Measurements from ENCODE around the gene TMCC1. TPM values are rescaled to one million over a fixed set of nuclear protein-coding genes. Genes with fewer than 3 reads are reported as not detected.
"Not testable (repeated sequence)": the region's sequence is repeated elsewhere in the genome, so short reads cannot be mapped to it uniquely, and the experiment has no call there.

The TMCC1 gene
- total and polyA plus RNA-seq, 7 experiments from 2014 or later: 2.6 to 39.4 (median 35.5) TPM

DNA sequence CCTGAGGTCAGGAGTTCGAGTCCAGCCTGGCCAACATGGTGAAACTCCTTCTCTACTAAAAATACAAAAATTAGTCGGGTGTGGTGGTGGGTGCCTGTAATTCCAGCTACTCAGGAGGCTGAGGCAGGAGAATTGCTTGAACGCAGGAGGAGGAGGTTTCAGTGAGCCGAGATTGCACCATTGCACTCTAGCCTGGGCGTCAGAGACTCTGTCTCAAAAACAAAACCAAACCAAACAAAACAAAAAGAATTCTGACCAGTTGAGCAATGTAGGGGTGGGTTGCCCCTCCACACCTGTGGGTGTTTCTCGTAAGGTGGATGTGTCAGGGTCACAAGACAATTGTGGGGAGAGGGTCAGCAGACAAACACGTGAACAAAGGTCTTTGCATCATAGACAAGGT lies 252.5 kb downstream of the TMCC1 start:
- H3K4me3 Mint-ChIP-seq; H3K36me3 Mint-ChIP-seq; POLR2A ChIA-PET; ATAC-seq; H3K27me3 ChIP-seq (ENCODE audit: control insufficient read depth in 2 of 2, insufficient read depth in 2 of 2, low read length in 2 of 2); H3K4me1 Mint-ChIP-seq; H3K4me3 ChIP-seq (ENCODE audit: low read length); CTCF ChIA-PET; H3K9me3 ChIP-seq (ENCODE audit: control insufficient read depth in 2 of 3, low read length in 3 of 3); H3K36me3 ChIP-seq (ENCODE audit: control insufficient read depth in 2 of 3, insufficient read depth in 3 of 3, low read length in 3 of 3); intact Hi-C loops (cut with micrococcal nuclease); H3K9me3 Mint-ChIP-seq; H3K27ac ChIP-seq (ENCODE audit: low read depth, low read length); H3K4me1 ChIP-seq (ENCODE audit: control insufficient read depth in 2 of 2, insufficient read depth in 2 of 2, low read length in 2 of 2); H3K27ac Mint-ChIP-seq; DNase-seq: not testable (repeated sequence)
- H3K27me3 Mint-ChIP-seq: peaks cover 0 to 15% (median 0%) of the 10 kb centered on the region in 5 donors

DNA sequence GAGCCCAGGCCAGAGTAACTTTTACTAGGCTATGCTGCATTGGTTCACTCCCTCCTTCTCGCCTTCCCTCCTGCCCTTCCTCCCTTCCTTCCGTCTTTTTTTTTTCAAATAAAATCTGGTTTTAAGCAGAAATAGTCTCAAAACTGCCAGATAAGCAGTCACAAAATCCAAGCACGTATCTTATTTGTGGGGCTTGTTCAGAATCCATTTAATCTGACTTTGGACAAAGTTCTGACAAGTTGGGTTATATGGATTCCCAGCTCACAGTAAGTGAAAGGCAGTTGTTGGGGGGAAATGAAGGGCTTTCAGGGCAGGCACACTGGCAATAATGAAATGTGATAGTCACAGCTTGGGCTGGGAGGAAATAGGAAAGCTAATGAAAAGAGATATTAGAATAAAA lies 255.0 kb downstream of the TMCC1 start:
- no peak overlapping the region for H3K4me3 ChIP-seq (ENCODE audit: low read length)
- no peak for DNase-seq
- H3K4me3 Mint-ChIP-seq: no peak overlapping the region
- no peaks in the 10 kb centered on the region for H3K4me1 Mint-ChIP-seq
- H3K9me3 ChIP-seq (ENCODE audit: control insufficient read depth in 2 of 3, low read length in 3 of 3): no peaks in the 10 kb centered on the region
- H3K27me3 ChIP-seq (ENCODE audit: control insufficient read depth in 2 of 2, insufficient read depth in 2 of 2, low read length in 2 of 2): no peaks in the 10 kb centered on the region
- no peaks in the 10 kb centered on the region for H3K36me3 Mint-ChIP-seq
- no peaks in the 10 kb centered on the region for H3K4me1 ChIP-seq (ENCODE audit: control insufficient read depth in 2 of 2, insufficient read depth in 2 of 2, low read length in 2 of 2)
- intact Hi-C loops (cut with micrococcal nuclease): no loop called here
- ChIA-PET POLR2A (no interaction called here), CTCF (interaction anchor here (0.7 kb wide), 1 partner anchor 9 kb away, joined by 4 read pairs; no protein-coding TSS in a partner anchor)
- H3K9me3 Mint-ChIP-seq: peaks cover 0 to 6% (median 0%) of the 10 kb centered on the region in 11 donors
- peaks cover 0 to 15% (median 0%) of the 10 kb centered on the region in 5 donors for H3K27me3 Mint-ChIP-seq
- no peaks in the 10 kb centered on the region for H3K36me3 ChIP-seq (ENCODE audit: control insufficient read depth in 2 of 3, insufficient read depth in 3 of 3, low read length in 3 of 3)
- peak overlapping the region in 1 of 9 donors; percentile 32 for H3K27ac Mint-ChIP-seq
- no peak overlapping the region for H3K27ac ChIP-seq (ENCODE audit: low read depth, low read length)
- ATAC-seq: no peak

DNA sequence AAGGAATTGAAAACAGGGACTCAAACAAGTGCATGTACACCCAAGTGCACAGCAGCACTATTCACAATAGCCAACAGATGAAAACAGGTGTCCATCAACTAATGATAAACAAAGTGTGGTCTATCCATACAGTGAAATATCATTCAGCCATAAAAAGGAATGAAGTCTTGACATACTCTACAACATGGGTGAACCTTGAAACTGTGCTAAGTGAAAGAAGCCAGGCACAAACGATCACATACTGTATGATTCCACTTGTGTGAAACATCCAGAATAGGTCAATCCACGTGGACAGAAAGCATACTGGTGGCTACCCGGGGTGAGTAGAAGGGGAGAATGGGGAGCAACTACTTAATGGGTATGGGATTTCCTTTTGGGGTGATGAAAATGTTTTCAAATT lies 257.4 kb downstream of the TMCC1 start:
- Histone ChIP-seq H3K27ac (ENCODE audit: low read depth, low read length) (no peak overlapping the region), H3K27me3 (ENCODE audit: control insufficient read depth in 2 of 2, insufficient read depth in 2 of 2, low read length in 2 of 2) (no peaks in the 10 kb centered on the region), H3K36me3 (ENCODE audit: control insufficient read depth in 2 of 3, insufficient read depth in 3 of 3, low read length in 3 of 3) (no peaks in the 10 kb centered on the region), H3K4me1 (ENCODE audit: control insufficient read depth in 2 of 2, insufficient read depth in 2 of 2, low read length in 2 of 2) (no peaks in the 10 kb centered on the region), H3K9me3 (ENCODE audit: control insufficient read depth in 2 of 3, low read length in 3 of 3) (no peaks in the 10 kb centered on the region), H3K4me3 (ENCODE audit: low read length) (no peak overlapping the region)
- Mint-ChIP-seq H3K36me3 (no peaks in the 10 kb centered on the region), H3K9me3 (peaks cover 0 to 6% (median 0%) of the 10 kb centered on the region in 11 donors), H3K4me1 (no peaks in the 10 kb centered on the region), H3K27me3 (peaks cover 0 to 11% (median 2%) of the 10 kb centered on the region in 5 donors), H3K4me3 (no peak overlapping the region), H3K27ac (no peak overlapping the region)
- ChIA-PET POLR2A (no interaction called here), CTCF (no interaction called here)
- no peak for DNase-seq
- intact Hi-C loops (cut with micrococcal nuclease): no loop called here
- ATAC-seq: no peak

DNA sequence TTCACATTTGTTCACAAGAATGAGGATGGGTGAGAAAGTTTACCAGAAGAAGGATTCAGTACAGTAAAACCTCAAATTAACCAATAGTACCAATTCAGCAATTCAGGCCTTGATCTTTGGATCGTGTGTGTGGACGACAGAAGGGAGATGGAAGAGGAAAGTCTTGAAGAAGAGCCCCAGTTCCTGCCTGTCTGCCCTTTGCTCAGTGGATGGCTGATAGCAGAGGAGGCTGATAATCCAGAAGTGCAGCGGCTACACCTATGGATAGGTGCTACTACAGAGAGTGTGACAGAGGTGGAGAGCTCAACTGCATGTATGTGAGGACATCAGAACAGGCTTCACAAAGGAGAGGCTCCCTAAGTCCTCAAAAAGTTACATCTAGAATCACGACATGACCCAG lies 257.9 kb downstream of the TMCC1 start:
- POLR2A ChIA-PET: no interaction called here
- intact Hi-C loops (cut with micrococcal nuclease): no loop called here

DNA sequence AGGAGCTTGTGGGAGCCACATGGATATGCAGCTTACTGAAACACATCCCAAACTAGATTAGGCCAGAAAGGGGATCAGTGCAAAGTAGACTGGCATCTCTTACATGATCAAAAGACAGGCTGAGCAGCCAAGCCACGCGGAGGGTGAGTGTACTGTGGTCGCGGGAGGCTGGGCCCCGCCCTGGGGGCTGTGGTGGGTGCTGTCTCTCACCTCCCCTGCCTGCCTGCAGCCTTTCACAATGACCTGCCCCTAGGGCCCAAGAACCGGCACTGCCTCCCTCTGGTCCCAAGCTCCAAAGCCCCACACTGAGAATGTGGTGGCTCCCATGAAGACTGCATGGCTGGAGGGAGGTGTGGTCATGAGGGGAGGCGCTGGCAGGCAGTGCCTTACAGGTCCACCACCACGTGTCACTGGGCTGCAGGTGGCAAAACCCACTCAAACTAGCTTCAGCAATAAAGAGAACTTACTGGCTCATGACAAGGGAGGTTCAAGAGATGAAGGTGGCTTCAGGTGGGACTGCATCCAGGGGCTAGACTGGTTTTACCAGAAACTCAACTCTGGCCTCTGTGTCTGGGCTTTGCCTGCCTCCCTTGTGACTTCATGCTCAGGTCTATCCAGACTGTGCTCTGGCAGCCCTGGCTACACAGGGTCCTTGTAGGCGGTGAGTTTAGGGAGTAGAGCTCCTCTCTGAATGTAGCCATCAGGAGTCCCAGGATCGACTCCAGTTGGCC lies 259.6 kb downstream of the TMCC1 start:
- Histone ChIP-seq H3K4me3 (ENCODE audit: low read length) (no peak overlapping the region), H3K27ac (ENCODE audit: low read depth, low read length) (no peak overlapping the region), H3K9me3 (ENCODE audit: control insufficient read depth in 2 of 3, low read length in 3 of 3) (no peaks in the 10 kb centered on the region), H3K4me1 (ENCODE audit: control insufficient read depth in 2 of 2, insufficient read depth in 2 of 2, low read length in 2 of 2) (no peaks in the 10 kb centered on the region), H3K36me3 (ENCODE audit: control insufficient read depth in 2 of 3, insufficient read depth in 3 of 3, low read length in 3 of 3) (no peaks in the 10 kb centered on the region), H3K27me3 (ENCODE audit: control insufficient read depth in 2 of 2, insufficient read depth in 2 of 2, low read length in 2 of 2) (no peaks in the 10 kb centered on the region)
- DNase-seq: no peak
- no peak overlapping the region for H3K4me3 Mint-ChIP-seq
- ATAC-seq: peak; percentile 40
- H3K9me3 Mint-ChIP-seq: peaks cover 0 to 6% (median 0%) of the 10 kb centered on the region in 11 donors
- peaks cover 0 to 11% (median 2%) of the 10 kb centered on the region in 5 donors for H3K27me3 Mint-ChIP-seq
- H3K36me3 Mint-ChIP-seq: no peaks in the 10 kb centered on the region
- H3K27ac Mint-ChIP-seq: peak overlapping the region in 1 of 9 donors; percentile 16
- CTCF ChIA-PET: no interaction called here
- H3K4me1 Mint-ChIP-seq: no peaks in the 10 kb centered on the region
- intact Hi-C loops (cut with micrococcal nuclease): no loop called here
- POLR2A ChIA-PET: no interaction called here

More for the DNA sequence above, 257.9 kb downstream of the TMCC1 start:
- Histone ChIP-seq H3K27ac (ENCODE audit: low read depth, low read length) (no peak overlapping the region), H3K4me1 (ENCODE audit: control insufficient read depth in 2 of 2, insufficient read depth in 2 of 2, low read length in 2 of 2) (no peaks in the 10 kb centered on the region), H3K36me3 (ENCODE audit: control insufficient read depth in 2 of 3, insufficient read depth in 3 of 3, low read length in 3 of 3) (no peaks in the 10 kb centered on the region), H3K9me3 (ENCODE audit: control insufficient read depth in 2 of 3, low read length in 3 of 3) (no peaks in the 10 kb centered on the region), H3K27me3 (ENCODE audit: control insufficient read depth in 2 of 2, insufficient read depth in 2 of 2, low read length in 2 of 2) (no peaks in the 10 kb centered on the region), H3K4me3 (ENCODE audit: low read length) (no peak overlapping the region)
- H3K4me3 Mint-ChIP-seq: no peak overlapping the region
- DNase-seq: no peak
- no peaks in the 10 kb centered on the region for H3K4me1 Mint-ChIP-seq
- peaks cover 0 to 11% (median 2%) of the 10 kb centered on the region in 5 donors for H3K27me3 Mint-ChIP-seq
- no peaks in the 10 kb centered on the region for H3K36me3 Mint-ChIP-seq
- no peak overlapping the region for H3K27ac Mint-ChIP-seq
- CTCF ChIA-PET: interaction anchor here (0.9 kb wide), 1 partner anchor 189 kb away, joined by 3 read pairs; no protein-coding TSS in a partner anchor
- no peak for ATAC-seq
- H3K9me3 Mint-ChIP-seq: peaks cover 0 to 6% (median 0%) of the 10 kb centered on the region in 11 donors

DNA sequence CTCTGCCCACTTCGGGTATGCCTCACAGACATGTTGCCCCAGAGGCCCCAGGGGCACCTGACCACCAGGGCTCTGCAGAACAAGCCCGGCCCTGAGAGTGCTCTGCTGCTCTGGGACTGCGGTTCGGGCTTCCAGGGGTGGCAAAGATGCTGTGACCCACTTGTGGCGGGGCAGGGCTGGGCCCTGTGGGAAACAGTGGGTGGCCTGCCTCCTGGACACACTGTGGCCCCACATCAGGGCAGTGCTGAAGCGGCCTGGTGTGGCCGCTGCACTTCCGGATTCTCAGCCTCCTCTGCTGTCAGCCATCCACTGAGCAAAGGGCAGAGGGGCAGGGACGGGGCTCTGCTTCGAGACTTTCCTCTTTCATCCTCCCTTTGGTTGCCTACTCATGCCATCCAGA lies 260.5 kb downstream of the TMCC1 start:
- Histone ChIP-seq H3K9me3 (ENCODE audit: control insufficient read depth in 2 of 3, low read length in 3 of 3) (no peaks in the 10 kb centered on the region), H3K36me3 (ENCODE audit: control insufficient read depth in 2 of 3, insufficient read depth in 3 of 3, low read length in 3 of 3) (no peaks in the 10 kb centered on the region), H3K27ac (ENCODE audit: low read depth, low read length) (no peak overlapping the region), H3K27me3 (ENCODE audit: control insufficient read depth in 2 of 2, insufficient read depth in 2 of 2, low read length in 2 of 2) (no peaks in the 10 kb centered on the region), H3K4me1 (ENCODE audit: control insufficient read depth in 2 of 2, insufficient read depth in 2 of 2, low read length in 2 of 2) (no peaks in the 10 kb centered on the region), H3K4me3 (ENCODE audit: low read length) (no peak overlapping the region)
- Mint-ChIP-seq H3K36me3 (no peaks in the 10 kb centered on the region), H3K4me1 (peaks cover 3 to 4% (median 3%) of the 10 kb centered on the region in 7 donors), H3K27ac (no peak overlapping the region), H3K9me3 (peaks cover 0 to 6% (median 0%) of the 10 kb centered on the region in 11 donors), H3K4me3 (no peak overlapping the region), H3K27me3 (peaks cover 0 to 11% (median 2%) of the 10 kb centered on the region in 5 donors)
- intact Hi-C loops (cut with micrococcal nuclease): no loop called here
- ATAC-seq: no peak
- ChIA-PET CTCF (no interaction called here), POLR2A (no interaction called here)
- DNase-seq: no peak

DNA sequence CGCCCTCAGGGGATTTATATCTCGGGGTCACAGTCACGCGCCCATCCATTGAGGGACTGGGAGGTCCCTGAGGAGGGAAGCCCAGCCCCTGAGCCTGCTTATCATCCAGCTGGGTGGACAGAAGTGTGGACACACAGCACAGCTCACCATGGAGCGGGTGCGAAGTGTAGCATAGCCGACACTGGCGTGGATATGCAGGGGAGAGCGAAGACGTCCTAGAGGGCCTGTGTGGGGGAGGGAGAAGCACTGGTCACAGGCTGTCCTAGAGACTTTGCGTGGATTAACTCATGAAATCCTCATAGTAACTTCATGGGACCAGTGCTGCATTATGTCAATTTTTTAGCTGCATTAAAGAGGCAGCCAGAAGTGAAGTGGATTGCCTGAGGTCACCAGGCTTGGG lies 261.0 kb downstream of the TMCC1 start:
- H3K36me3 Mint-ChIP-seq: no peaks in the 10 kb centered on the region
- Histone ChIP-seq H3K27me3 (ENCODE audit: control insufficient read depth in 2 of 2, insufficient read depth in 2 of 2, low read length in 2 of 2) (no peaks in the 10 kb centered on the region), H3K36me3 (ENCODE audit: control insufficient read depth in 2 of 3, insufficient read depth in 3 of 3, low read length in 3 of 3) (no peaks in the 10 kb centered on the region), H3K9me3 (ENCODE audit: control insufficient read depth in 2 of 3, low read length in 3 of 3) (no peaks in the 10 kb centered on the region), H3K27ac (ENCODE audit: low read depth, low read length) (no peak overlapping the region), H3K4me3 (ENCODE audit: low read length) (no peak overlapping the region), H3K4me1 (ENCODE audit: control insufficient read depth in 2 of 2, insufficient read depth in 2 of 2, low read length in 2 of 2) (no peaks in the 10 kb centered on the region)
- ChIA-PET POLR2A (no interaction called here), CTCF (interaction anchor here (0.6 to 1.9 kb wide), 2 partner anchors 13 to 193 kb away, joined by 4 to 5 read pairs; no protein-coding TSS in a partner anchor)
- no peak overlapping the region for H3K27ac Mint-ChIP-seq
- H3K27me3 Mint-ChIP-seq: peaks cover 0 to 10% (median 2%) of the 10 kb centered on the region in 5 donors
- peaks cover 0 to 6% (median 0%) of the 10 kb centered on the region in 11 donors for H3K9me3 Mint-ChIP-seq
- intact Hi-C loops (cut with micrococcal nuclease): no loop called here
- DNase-seq: no peak
- no peak overlapping the region for H3K4me3 Mint-ChIP-seq
- ATAC-seq: no peak
- peaks cover 5 to 8% (median 7%) of the 10 kb centered on the region in 7 donors for H3K4me1 Mint-ChIP-seq

All from naive thymus-derived CD4-positive, alpha-beta T cell (primary cell).